Measurements from ENCODE around the gene PHKA2.

DNA sequence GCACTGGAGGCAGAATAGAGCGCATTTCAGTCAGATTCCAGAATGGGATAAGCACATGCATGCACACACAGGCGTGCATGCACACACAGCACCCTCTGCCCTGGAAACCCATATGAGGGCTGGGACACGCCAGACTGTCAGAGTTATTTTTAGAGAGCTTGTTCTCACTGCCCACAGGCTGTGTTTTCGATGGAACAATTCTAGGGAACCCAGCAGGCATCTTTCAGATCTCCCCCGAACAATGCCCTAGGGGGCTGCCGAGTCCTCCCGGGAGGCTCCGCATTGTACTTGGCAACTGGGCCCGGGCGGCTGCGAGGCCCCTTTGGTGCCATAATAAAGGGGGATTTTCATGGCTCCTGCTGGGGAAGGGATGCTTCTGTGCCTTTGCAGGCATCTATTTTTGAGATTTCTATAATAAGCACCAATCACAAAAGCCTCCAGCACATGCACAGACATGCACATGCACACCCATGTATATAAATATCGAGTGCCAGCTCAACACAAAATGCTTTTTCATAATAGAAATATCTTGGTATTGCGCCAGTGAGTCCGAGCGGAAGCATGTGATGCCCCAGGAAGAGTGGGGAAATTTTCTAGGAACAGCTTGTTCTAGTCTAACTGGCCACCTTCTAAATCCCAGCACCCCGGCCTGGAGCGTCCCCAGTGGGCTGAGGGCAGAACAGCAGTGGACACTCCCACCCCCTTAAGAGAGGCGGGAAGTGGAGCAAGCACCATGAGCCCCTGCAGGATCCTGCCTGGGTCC is 88.5 kb downstream of the PHKA2 start:
- TF ChIP-seq YY1 (IDR thresholded peaks at IDR 0.05; ENCODE audit: insufficient read depth, insufficient read length) (no peak), ZNF274 (IDR thresholded peaks at IDR 0.05; ENCODE audit: low read depth, low read length) (no peak)
